Astrocyte of the spinal cord (primary cell): ENCODE data around the gene TIMMDC1.

ENCODE experiments used
- DNase-seq: peaks from one replicate; pipeline ENCODE4 v3.0.0; 2011; ENCODE audit warnings: low read depth, low spot score
- H3K4me3 ChIP-seq: 2 replicates; pipeline ENCODE4 v1.5.1; 2011; ENCODE audit warnings: low read depth, mild to moderate bottlenecking, low read length, moderate library complexity
- CTCF ChIP-seq: IDR thresholded peaks from 2 replicates; pipeline ENCODE4 v1.5.1; 2012; ENCODE audit warnings: low read depth, mild to moderate bottlenecking, low read length, inconsistent platforms
- in situ Hi-C: cut with HindIII; loops from 2 replicates; pipeline ENCODE4 v1.10.0; 2017; ENCODE audit warnings: low sequenced_read_pairs

TIMMDC1 gene

GRCh38 chr3:119492128-119492527 is 6.2 kb upstream of the TIMMDC1 start:
- no peak for TF ChIP-seq CTCF
- in situ Hi-C loops, result no loop called here
- DNase-seq, result no peak
- no peak overlapping the region for H3K4me3 ChIP-seq

- no peak for DNase-seq
- TF ChIP-seq CTCF, result no peak
- no peak overlapping the region for H3K4me3 ChIP-seq
- in situ Hi-C loops, result no loop called here
Measured at GRCh38 chr3:119492810-119493209, 5.5 kb upstream of the TIMMDC1 start.

DNA sequence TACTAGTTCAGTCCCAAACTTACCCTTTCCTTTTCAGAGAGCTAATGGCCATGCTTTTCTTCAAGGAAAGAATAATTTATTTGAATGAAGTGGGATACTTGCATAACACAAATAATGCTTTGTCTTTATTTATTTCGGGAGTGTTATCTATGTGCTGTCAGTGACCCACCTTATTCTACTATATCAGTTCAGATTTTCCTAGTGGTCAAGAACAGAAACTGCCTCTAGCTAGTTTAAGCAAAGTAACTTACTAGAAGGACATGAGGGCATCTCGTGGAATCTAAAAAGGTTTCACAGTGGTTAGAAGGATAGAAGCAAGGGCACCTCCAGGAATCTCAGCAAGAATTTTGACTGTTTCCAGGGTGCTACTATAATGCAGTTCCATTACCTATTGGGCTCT is 3.8 kb upstream of the TIMMDC1 start:
- TF ChIP-seq CTCF, result peak; percentile 26
- H3K4me3 ChIP-seq, result no peak overlapping the region
- in situ Hi-C loops, result no loop called here
- no peak for DNase-seq

GRCh38 chr3:119497820-119498185 is 544 bp upstream of the TIMMDC1 start:
- peak; percentile 29 for DNase-seq
- TF ChIP-seq CTCF, result no peak
- in situ Hi-C loops, result no loop called here
- peak overlapping the region; percentile 92 for H3K4me3 ChIP-seq

GRCh38 chr3:119500265-119500664 is 1.9 kb downstream of the TIMMDC1 start:
- no peak overlapping the region for H3K4me3 ChIP-seq
- no peak for DNase-seq
- in situ Hi-C loops, result no loop called here
- no peak for TF ChIP-seq CTCF

DNA sequence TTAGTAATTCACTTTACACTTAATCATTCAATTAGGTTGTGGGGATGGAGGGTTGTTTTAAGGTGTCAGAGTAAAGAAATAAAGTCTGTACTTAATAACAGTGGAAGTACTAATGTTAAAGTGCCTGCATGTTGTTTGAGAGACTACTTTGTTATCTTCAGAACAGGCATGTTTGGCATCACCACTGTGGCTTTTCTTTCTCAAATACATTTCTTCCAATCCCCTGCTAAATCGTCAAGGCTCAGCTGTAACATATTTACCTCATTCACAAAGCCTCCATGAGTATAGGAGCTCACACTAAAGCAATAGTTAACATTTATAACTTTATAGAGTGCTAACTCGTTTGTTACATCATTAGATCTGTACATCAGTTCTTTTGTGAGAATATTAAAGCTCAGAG is 2.6 kb downstream of the TIMMDC1 start:
- in situ Hi-C loops, result no loop called here
- no peak for DNase-seq
- H3K4me3 ChIP-seq, result no peak overlapping the region
- no peak for TF ChIP-seq CTCF

- DNase-seq, result no peak
- no peak overlapping the region for H3K4me3 ChIP-seq
- in situ Hi-C loops, result no loop called here
- no peak for TF ChIP-seq CTCF
Measured at GRCh38 chr3:119506631-119507030, 8.3 kb downstream of the TIMMDC1 start.
